Measurements from ENCODE around the gene VWA2.

The VWA2 gene

GRCh38 chr10:114207349-114207748 is 31.7 kb upstream of the VWA2 start:
- in situ Hi-C loops (cut with HindIII; ENCODE audit: low sequenced_read_pairs) = no loop called here
- DNase-seq (ENCODE audit: low read depth, low spot score) = no peak
- H3K4me3 ChIP-seq (ENCODE audit: low read depth, low read length) = no peak overlapping the region
- TF ChIP-seq, protein P1, sequence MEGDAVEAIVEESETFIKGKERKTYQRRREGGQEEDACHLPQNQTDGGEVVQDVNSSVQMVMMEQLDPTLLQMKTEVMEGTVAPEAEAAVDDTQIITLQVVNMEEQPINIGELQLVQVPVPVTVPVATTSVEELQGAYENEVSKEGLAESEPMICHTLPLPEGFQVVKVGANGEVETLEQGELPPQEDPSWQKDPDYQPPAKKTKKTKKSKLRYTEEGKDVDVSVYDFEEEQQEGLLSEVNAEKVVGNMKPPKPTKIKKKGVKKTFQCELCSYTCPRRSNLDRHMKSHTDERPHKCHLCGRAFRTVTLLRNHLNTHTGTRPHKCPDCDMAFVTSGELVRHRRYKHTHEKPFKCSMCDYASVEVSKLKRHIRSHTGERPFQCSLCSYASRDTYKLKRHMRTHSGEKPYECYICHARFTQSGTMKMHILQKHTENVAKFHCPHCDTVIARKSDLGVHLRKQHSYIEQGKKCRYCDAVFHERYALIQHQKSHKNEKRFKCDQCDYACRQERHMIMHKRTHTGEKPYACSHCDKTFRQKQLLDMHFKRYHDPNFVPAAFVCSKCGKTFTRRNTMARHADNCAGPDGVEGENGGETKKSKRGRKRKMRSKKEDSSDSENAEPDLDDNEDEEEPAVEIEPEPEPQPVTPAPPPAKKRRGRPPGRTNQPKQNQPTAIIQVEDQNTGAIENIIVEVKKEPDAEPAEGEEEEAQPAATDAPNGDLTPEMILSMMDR (IDR thresholded peaks at IDR 0.05; ENCODE audit: low read depth, low read length) = no peak

GRCh38 chr10:114208351-114208750 is 30.7 kb upstream of the VWA2 start:
- TF ChIP-seq, protein P1 (IDR thresholded peaks at IDR 0.05; ENCODE audit: low read depth, low read length) = no peak
- no peak overlapping the region for H3K4me3 ChIP-seq (ENCODE audit: low read depth, low read length)
- in situ Hi-C loops (cut with HindIII; ENCODE audit: low sequenced_read_pairs) = no loop called here
- DNase-seq (ENCODE audit: low read depth, low spot score) = no peak

DNA sequence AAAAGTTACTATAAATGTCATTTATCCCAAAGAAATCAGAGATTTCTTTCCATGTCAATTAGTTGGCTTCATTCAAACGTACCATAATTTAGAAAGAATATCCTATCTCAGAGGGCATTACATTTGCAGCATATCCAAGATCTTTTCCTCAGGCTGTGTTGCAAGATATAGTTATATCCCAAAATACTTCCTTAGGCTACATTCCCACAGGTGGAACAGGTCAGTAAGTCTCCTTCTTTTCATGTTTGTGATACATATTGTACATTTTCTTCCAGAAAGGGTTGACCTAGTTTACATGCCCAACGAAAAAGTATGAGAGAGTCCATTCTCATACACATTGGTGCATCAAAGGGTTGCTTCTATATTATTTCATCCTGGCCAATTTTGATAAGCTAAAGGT is 26.9 kb upstream of the VWA2 start:
- no peak for DNase-seq (ENCODE audit: low read depth, low spot score)
- no peak overlapping the region for H3K4me3 ChIP-seq (ENCODE audit: low read depth, low read length)
- TF ChIP-seq, protein P1 (IDR thresholded peaks at IDR 0.05; ENCODE audit: low read depth, low read length) = no peak
- in situ Hi-C loops (cut with HindIII; ENCODE audit: low sequenced_read_pairs) = no loop called here

DNA sequence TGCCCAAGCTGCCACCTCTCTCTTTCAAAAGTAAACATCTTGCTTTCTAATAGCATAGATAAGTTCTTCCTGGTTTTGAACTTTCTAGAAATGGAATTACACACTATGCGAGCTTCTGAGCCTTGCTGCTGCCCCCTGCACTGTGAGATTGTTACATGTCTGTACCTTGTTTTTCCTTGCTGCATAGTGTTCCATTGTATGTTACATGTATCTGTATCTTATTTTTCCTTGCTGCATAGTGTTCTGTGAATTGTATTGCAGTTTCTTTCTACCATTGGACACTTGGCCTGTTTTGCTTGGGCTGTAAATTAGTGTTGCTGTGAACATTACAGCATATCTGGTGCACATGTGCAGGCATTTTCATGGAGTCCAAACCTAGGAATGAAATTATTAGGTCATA is 24.0 kb upstream of the VWA2 start:
- in situ Hi-C loops (cut with HindIII; ENCODE audit: low sequenced_read_pairs) = no loop called here
- no peak overlapping the region for H3K4me3 ChIP-seq (ENCODE audit: low read depth, low read length)
- DNase-seq (ENCODE audit: low read depth, low spot score) = no peak
- TF ChIP-seq, protein P1 (IDR thresholded peaks at IDR 0.05; ENCODE audit: low read depth, low read length) = no peak

- in situ Hi-C loops (cut with HindIII; ENCODE audit: low sequenced_read_pairs) = no loop called here
These were observed 18.8 kb upstream of the VWA2 start for GRCh38 chr10:114220281-114220680.

GRCh38 chr10:114221235-114221634 is 17.8 kb upstream of the VWA2 start:
- TF ChIP-seq, protein P1 (IDR thresholded peaks at IDR 0.05; ENCODE audit: low read depth, low read length) = no peak
- DNase-seq (ENCODE audit: low read depth, low spot score) = no peak
- in situ Hi-C loops (cut with HindIII; ENCODE audit: low sequenced_read_pairs) = no loop called here
- no peak overlapping the region for H3K4me3 ChIP-seq (ENCODE audit: low read depth, low read length)

More at GRCh38 chr10:114220281-114220680, 18.8 kb upstream of the VWA2 start:
- H3K4me3 ChIP-seq (ENCODE audit: low read depth, low read length) = no peak overlapping the region
- DNase-seq (ENCODE audit: low read depth, low spot score) = no peak
- TF ChIP-seq, protein P1 (IDR thresholded peaks at IDR 0.05; ENCODE audit: low read depth, low read length) = no peak

DNA sequence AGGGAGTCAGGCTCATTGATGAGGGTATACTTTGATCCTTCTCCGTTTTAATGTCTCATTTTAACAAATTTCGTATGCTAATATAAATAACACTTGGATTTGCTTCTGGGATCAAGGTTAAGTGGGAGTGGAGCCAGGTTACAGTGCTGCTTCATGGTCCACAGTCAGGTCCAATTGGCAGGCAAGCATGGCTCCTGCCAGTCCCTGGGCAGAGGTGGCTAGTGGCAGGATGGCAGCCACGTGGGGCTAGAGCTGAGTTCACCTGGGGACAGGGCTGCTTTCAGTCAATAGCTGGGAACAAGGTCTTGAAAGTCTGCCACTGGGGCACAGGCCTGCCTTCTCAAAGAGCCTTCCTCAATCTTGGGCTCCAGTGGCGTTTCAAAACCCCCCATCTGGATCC is 16.0 kb upstream of the VWA2 start:
- in situ Hi-C loops (cut with HindIII; ENCODE audit: low sequenced_read_pairs) = no loop called here
- DNase-seq (ENCODE audit: low read depth, low spot score) = no peak
- TF ChIP-seq, protein P1 (IDR thresholded peaks at IDR 0.05; ENCODE audit: low read depth, low read length) = no peak
- H3K4me3 ChIP-seq (ENCODE audit: low read depth, low read length) = no peak overlapping the region
